Fibroblast of skin of abdomen (primary cell): ENCODE measurements around the gene GNG7.
A peak's percentile ranks its signal among the peaks of the same experiment; 100 is the strongest.
"Not testable (repeated sequence)": the region's sequence is repeated elsewhere in the genome, so short reads cannot be mapped to it uniquely, and the experiment has no call there.

Experiments used
- DNase-seq: peaks from one replicate; pipeline ENCODE4 v3.0.0-alpha.2; 2013

GNG7 gene

GRCh38 chr19:2641332-2641698 lies 61.2 kb downstream of the GNG7 start:
- no peak for DNase-seq

GRCh38 chr19:2640563-2641331 lies 61.7 kb downstream of the GNG7 start:
- no peak for DNase-seq

GRCh38 chr19:2639999-2640398 lies 62.5 kb downstream of the GNG7 start:
- DNase-seq: no peak

- DNase-seq: no peak
Measured at GRCh38 chr19:2638417-2638940, 64.0 kb downstream of the GNG7 start.

GRCh38 chr19:2636897-2637683 lies 65.4 kb downstream of the GNG7 start:
- DNase-seq: peak; percentile 24

GRCh38 chr19:2636141-2636896 lies 66.2 kb downstream of the GNG7 start:
- no peak for DNase-seq

GRCh38 chr19:2634960-2635359 lies 67.5 kb downstream of the GNG7 start:
- DNase-seq: no peak

- DNase-seq: no peak
Measured at GRCh38 chr19:2634228-2634951, 68.1 kb downstream of the GNG7 start.

GRCh38 chr19:2633693-2634075 lies 68.8 kb downstream of the GNG7 start:
- DNase-seq: no peak

GRCh38 chr19:2631213-2631821 lies 71.2 kb downstream of the GNG7 start:
- DNase-seq: peak; percentile 14

GRCh38 chr19:2630352-2631001 lies 72.0 kb downstream of the GNG7 start:
- no peak for DNase-seq

GRCh38 chr19:2629491-2630351 lies 72.8 kb downstream of the GNG7 start:
- no peak for DNase-seq

- no peak for DNase-seq
Measured at GRCh38 chr19:2628597-2628996, 73.9 kb downstream of the GNG7 start.

GRCh38 chr19:2627855-2628254 lies 74.6 kb downstream of the GNG7 start:
- no peak for DNase-seq

- DNase-seq: peak; percentile 97
Measured at GRCh38 chr19:2627319-2627829, 75.1 kb downstream of the GNG7 start.

GRCh38 chr19:2625434-2625833 lies 77.1 kb downstream of the GNG7 start:
- DNase-seq: no peak

- DNase-seq: no peak
Measured at GRCh38 chr19:2624537-2625091, 77.9 kb downstream of the GNG7 start.

GRCh38 chr19:2623798-2624197 lies 78.7 kb downstream of the GNG7 start:
- DNase-seq: no peak

- DNase-seq: not testable (repeated sequence)
Measured at GRCh38 chr19:2622371-2622961, 80.0 kb downstream of the GNG7 start.
